IPS-20b (cell line): ENCODE measurements around the gene CASP14.
"Not testable (repeated sequence)": the region's sequence is repeated elsewhere in the genome, so short reads cannot be mapped to it uniquely, and the experiment has no call there.

ENCODE experiments used
- H3K27ac ChIP-seq: one replicate; pipeline ENCODE4 v1.5.1; 2013; ENCODE audit warnings: low read length
- H3K27me3 ChIP-seq: 2 replicates; pipeline ENCODE4 v1.6.1; 2013; ENCODE audit warnings: mild to moderate bottlenecking, low read length, inconsistent platforms; ENCODE audit not compliant: insufficient read depth
- H3K36me3 ChIP-seq: 2 replicates; pipeline ENCODE4 v1.6.1; 2013; ENCODE audit warnings: low read depth, mild to moderate bottlenecking, inconsistent platforms, low read length, moderate library complexity; ENCODE audit not compliant: insufficient read depth
- H3K4me1 ChIP-seq: 2 replicates; pipeline ENCODE4 v1.6.1; 2013; ENCODE audit warnings: mild to moderate bottlenecking, control low read depth, inconsistent platforms, low read length, moderate library complexity; ENCODE audit not compliant: insufficient read depth
- H3K4me3 ChIP-seq: 2 replicates; pipeline ENCODE4 v1.5.1; 2013; ENCODE audit warnings: mild to moderate bottlenecking, low read length, inconsistent platforms
- H3K9ac ChIP-seq: 2 replicates; pipeline ENCODE4 v1.6.1; 2013; ENCODE audit warnings: low read depth, mild to moderate bottlenecking, inconsistent platforms, low read length, moderate library complexity
- H3K9me3 ChIP-seq: 2 replicates; pipeline ENCODE4 v1.6.1; 2013; ENCODE audit warnings: mild to moderate bottlenecking, low read depth, low read length, inconsistent platforms; ENCODE audit not compliant: insufficient read depth

CASP14 gene

GRCh38 chr19:15035795-15036311 is 13.4 kb upstream of the CASP14 start:
- Histone ChIP-seq H3K4me1 (0 out of 2 replicates have a peak, but pooled peaks cover 4% of the 10 kb centered on the region), H3K4me3 (no peak overlapping the region), H3K9ac (no peak overlapping the region), H3K27ac (no peak overlapping the region), H3K9me3 (no peaks in the 10 kb centered on the region), H3K36me3 (no peaks in the 10 kb centered on the region), H3K27me3 (no peaks in the 10 kb centered on the region; the same call in 1 of the 2 replicates)

- no peaks in the 10 kb centered on the region; the same call in 1 of the 2 replicates for H3K9me3 ChIP-seq
- H3K27ac ChIP-seq: no peak overlapping the region
- 0 out of 2 replicates have a peak, but pooled peaks cover 4% of the 10 kb centered on the region for H3K4me1 ChIP-seq
- no peak overlapping the region for H3K9ac ChIP-seq
- H3K36me3 ChIP-seq: no peaks in the 10 kb centered on the region
- no peak overlapping the region for H3K4me3 ChIP-seq
- H3K27me3 ChIP-seq: no peaks in the 10 kb centered on the region; the same call in 1 of the 2 replicates
Observed at GRCh38 chr19:15037586-15037985, 11.7 kb upstream of the CASP14 start.

- Histone ChIP-seq H3K4me3 (no peak overlapping the region), H3K36me3 (no peaks in the 10 kb centered on the region), H3K9ac (no peak overlapping the region), H3K27me3 (no peaks in the 10 kb centered on the region; the same call in 1 of the 2 replicates), H3K9me3 (no peaks in the 10 kb centered on the region; the same call in 1 of the 2 replicates), H3K4me1 (0 out of 2 replicates have a peak, but pooled peaks cover 4% of the 10 kb centered on the region), H3K27ac (no peak overlapping the region)
Observed at GRCh38 chr19:15038294-15038693, 11.0 kb upstream of the CASP14 start.

- Histone ChIP-seq H3K27ac (no peak overlapping the region), H3K27me3 (no peaks in the 10 kb centered on the region), H3K4me3 (no peak overlapping the region)
Observed at GRCh38 chr19:15042003-15042402, 7.3 kb upstream of the CASP14 start.

GRCh38 chr19:15042826-15043225 is 6.5 kb upstream of the CASP14 start:
- Histone ChIP-seq H3K4me3 (no peak overlapping the region), H3K36me3 (no peaks in the 10 kb centered on the region), H3K9me3 (no peaks in the 10 kb centered on the region; the same call in 1 of the 2 replicates), H3K27me3 (no peaks in the 10 kb centered on the region), H3K9ac (no peak overlapping the region), H3K4me1 (0 out of 2 replicates have a peak, but pooled peaks cover 4% of the 10 kb centered on the region), H3K27ac (no peak overlapping the region)

More at GRCh38 chr19:15042003-15042402, 7.3 kb upstream of the CASP14 start:
- Histone ChIP-seq H3K9ac (no peak overlapping the region), H3K36me3 (no peaks in the 10 kb centered on the region), H3K4me1 (0 out of 2 replicates have a peak, but pooled peaks cover 4% of the 10 kb centered on the region), H3K9me3 (no peaks in the 10 kb centered on the region; the same call in 1 of the 2 replicates)

- no peak overlapping the region for H3K4me3 ChIP-seq
- H3K9me3 ChIP-seq: no peaks in the 10 kb centered on the region; the same call in 1 of the 2 replicates
- no peaks in the 10 kb centered on the region for H3K27me3 ChIP-seq
- H3K9ac ChIP-seq: no peak overlapping the region
- H3K36me3 ChIP-seq: no peaks in the 10 kb centered on the region
- no peak overlapping the region for H3K27ac ChIP-seq
- no peaks in the 10 kb centered on the region for H3K4me1 ChIP-seq
Observed at GRCh38 chr19:15045506-15045905, 3.8 kb upstream of the CASP14 start.

GRCh38 chr19:15047680-15048079 is 1.6 kb upstream of the CASP14 start:
- H3K4me3 ChIP-seq: no peak overlapping the region
- H3K9me3 ChIP-seq: no peaks in the 10 kb centered on the region; the same call in none of the 2 replicates
- no peak overlapping the region for H3K9ac ChIP-seq
- H3K27ac ChIP-seq: no peak overlapping the region
- no peaks in the 10 kb centered on the region for H3K27me3 ChIP-seq
- no peaks in the 10 kb centered on the region for H3K36me3 ChIP-seq
- no peaks in the 10 kb centered on the region for H3K4me1 ChIP-seq

- H3K9me3 ChIP-seq: no peaks in the 10 kb centered on the region; the same call in none of the 2 replicates
- no peaks in the 10 kb centered on the region for H3K27me3 ChIP-seq
- H3K27ac ChIP-seq: no peak overlapping the region
- H3K36me3 ChIP-seq: no peaks in the 10 kb centered on the region
- H3K4me1 ChIP-seq: no peaks in the 10 kb centered on the region
- H3K4me3 ChIP-seq: no peak overlapping the region
- no peak overlapping the region for H3K9ac ChIP-seq
Observed at GRCh38 chr19:15048128-15048527, 1.2 kb upstream of the CASP14 start.

- H3K9me3 ChIP-seq: no peaks in the 10 kb centered on the region; the same call in none of the 2 replicates
- H3K4me1 ChIP-seq: no peaks in the 10 kb centered on the region
- H3K27me3 ChIP-seq: 0 out of 2 replicates have a peak, but pooled peaks cover under 1% of the 10 kb centered on the region
Observed at GRCh38 chr19:15050639-15051038, 1.4 kb downstream of the CASP14 start.

GRCh38 chr19:15062036-15062435 is 12.8 kb downstream of the CASP14 start:
- H3K27me3 ChIP-seq: no peaks in the 10 kb centered on the region; the same call in 1 of the 2 replicates
- H3K4me1 ChIP-seq: no peaks in the 10 kb centered on the region
- H3K36me3 ChIP-seq: no peaks in the 10 kb centered on the region
- no peak overlapping the region for H3K27ac ChIP-seq
- no peak overlapping the region for H3K4me3 ChIP-seq
- H3K9ac ChIP-seq: no peak overlapping the region
- no peaks in the 10 kb centered on the region for H3K9me3 ChIP-seq

More at GRCh38 chr19:15050639-15051038, 1.4 kb downstream of the CASP14 start:
- Histone ChIP-seq H3K27ac (no peak overlapping the region), H3K36me3 (no peaks in the 10 kb centered on the region), H3K9ac (no peak overlapping the region), H3K4me3 (no peak overlapping the region)

- not testable (repeated sequence) for H3K9me3 ChIP-seq, H3K4me1 ChIP-seq, H3K36me3 ChIP-seq, H3K27ac ChIP-seq, H3K4me3 ChIP-seq, H3K27me3 ChIP-seq, H3K9ac ChIP-seq
Observed at GRCh38 chr19:15070386-15070785, 21.1 kb downstream of the CASP14 start.

- no peaks in the 10 kb centered on the region for H3K4me1 ChIP-seq
- no peaks in the 10 kb centered on the region for H3K27me3 ChIP-seq
- H3K4me3 ChIP-seq: no peak overlapping the region
- no peak overlapping the region for H3K27ac ChIP-seq
- no peaks in the 10 kb centered on the region for H3K36me3 ChIP-seq
- H3K9ac ChIP-seq: no peak overlapping the region
- no peaks in the 10 kb centered on the region for H3K9me3 ChIP-seq
Observed at GRCh38 chr19:15072930-15073647, 23.8 kb downstream of the CASP14 start.
